Activated CD4-positive, alpha-beta T cell treated with anti-CD3 and anti-CD28 coated beads, Interleukin-2, amount 50 U/mL, for 24 hours (primary cell): ENCODE results near the gene SLC41A1.
A peak's percentile ranks its signal among the peaks of the same experiment; 100 is the strongest.
"Not testable (repeated sequence)": the region's sequence is repeated elsewhere in the genome, so short reads cannot be mapped to it uniquely, and the experiment has no call there.

Experiments
- DNase-seq, 2 donors: peaks; one replicate each; pipeline ENCODE4 v3.0.0-alpha.2; 2020; ENCODE audit warnings: low read depth in 1 of 2, low spot score in 1 of 2

SLC41A1 gene

GRCh38 chr1:205823260-205823659 lies 10.3 kb upstream of the SLC41A1 start:
- not testable (repeated sequence) for DNase-seq

DNA sequence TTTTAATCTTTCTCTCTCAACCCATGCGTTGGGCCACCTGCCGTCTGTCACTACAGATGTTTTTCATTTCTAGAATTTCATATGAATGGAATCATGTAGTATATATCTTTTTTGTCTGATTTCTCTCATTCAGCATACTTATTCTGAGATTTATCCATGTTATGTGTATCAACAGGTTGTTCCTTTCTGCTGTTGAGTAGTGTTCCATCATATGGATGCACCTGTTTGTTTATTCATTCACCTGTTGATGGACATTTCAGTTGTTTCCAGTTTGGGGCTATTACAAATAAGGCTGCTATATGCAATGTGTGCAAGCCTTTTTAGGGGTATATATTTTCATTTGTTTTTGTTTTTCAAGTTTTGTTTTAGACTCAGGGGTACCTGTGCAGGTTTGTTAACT lies 9.4 kb upstream of the SLC41A1 start:
- no peak for DNase-seq

GRCh38 chr1:205817988-205818387 lies 5.0 kb upstream of the SLC41A1 start:
- DNase-seq: no peak

GRCh38 chr1:205817364-205817763 lies 4.4 kb upstream of the SLC41A1 start:
- DNase-seq: no peak

GRCh38 chr1:205813755-205814058 lies 709 bp upstream of the SLC41A1 start:
- DNase-seq: peak in 1 of 2 donors; percentile 21

GRCh38 chr1:205812271-205812877 lies 624 bp downstream of the SLC41A1 start:
- no peak for DNase-seq

GRCh38 chr1:205811660-205812059 lies 1.3 kb downstream of the SLC41A1 start:
- no peak for DNase-seq

- no peak for DNase-seq
These were observed 2.4 kb downstream of the SLC41A1 start for GRCh38 chr1:205810448-205811157.

- DNase-seq: no peak
These were observed 3.1 kb downstream of the SLC41A1 start for GRCh38 chr1:205809942-205810345.

- DNase-seq: no peak
These were observed 3.5 kb downstream of the SLC41A1 start for GRCh38 chr1:205809469-205809868.

DNA sequence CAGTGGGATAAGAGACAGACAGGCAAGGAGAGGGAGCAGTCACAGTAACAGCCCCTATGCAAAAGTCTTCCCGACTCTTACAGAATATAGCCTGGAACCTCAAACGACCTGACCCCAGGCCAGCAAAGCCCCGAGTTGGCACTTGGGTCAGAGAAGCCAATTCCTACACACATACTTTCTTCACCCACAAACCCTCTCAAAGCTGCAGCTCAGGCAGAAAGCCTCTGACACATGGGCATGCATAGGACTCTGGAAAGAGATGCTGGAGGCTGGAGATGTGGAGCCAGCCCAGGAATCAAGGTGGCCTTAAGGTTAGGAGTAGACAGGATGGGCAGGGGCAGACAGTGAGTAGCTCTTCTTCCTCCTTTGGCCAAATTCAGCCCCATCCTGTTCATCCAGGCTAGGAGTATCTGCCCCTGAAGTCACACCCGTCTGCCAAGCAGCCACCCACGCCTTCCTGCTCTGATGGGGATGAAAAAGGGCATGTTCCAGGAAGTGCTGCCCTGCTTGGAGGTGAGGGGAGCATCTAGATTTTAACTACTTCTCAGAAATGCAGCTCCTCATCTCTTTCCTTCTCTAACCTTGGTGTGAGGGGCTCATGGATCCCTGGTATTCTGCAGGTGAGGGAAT lies 7.8 kb downstream of the SLC41A1 start:
- DNase-seq: peak; percentile 7 to 32

GRCh38 chr1:205804605-205805004 lies 8.4 kb downstream of the SLC41A1 start:
- DNase-seq: no peak

DNA sequence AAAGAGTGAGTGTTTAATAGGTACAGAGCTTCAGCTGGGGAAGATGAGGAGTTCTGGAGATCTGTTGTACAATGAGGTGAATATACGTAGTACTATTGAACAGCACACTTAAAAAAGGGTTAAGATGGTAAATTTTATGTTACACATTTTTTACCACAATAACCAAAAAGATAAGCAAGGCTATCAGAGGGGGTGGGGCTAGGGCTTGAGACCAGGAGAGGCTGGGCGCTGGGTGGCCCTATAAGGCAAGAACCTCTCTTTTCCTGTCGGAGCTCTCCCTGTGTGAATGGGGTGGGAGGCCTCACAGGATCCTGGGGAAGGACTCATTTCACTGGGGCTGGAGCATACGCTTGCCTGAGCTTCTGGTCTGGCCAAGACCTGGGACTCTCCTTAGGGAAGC lies 9.0 kb downstream of the SLC41A1 start:
- DNase-seq: no peak

DNA sequence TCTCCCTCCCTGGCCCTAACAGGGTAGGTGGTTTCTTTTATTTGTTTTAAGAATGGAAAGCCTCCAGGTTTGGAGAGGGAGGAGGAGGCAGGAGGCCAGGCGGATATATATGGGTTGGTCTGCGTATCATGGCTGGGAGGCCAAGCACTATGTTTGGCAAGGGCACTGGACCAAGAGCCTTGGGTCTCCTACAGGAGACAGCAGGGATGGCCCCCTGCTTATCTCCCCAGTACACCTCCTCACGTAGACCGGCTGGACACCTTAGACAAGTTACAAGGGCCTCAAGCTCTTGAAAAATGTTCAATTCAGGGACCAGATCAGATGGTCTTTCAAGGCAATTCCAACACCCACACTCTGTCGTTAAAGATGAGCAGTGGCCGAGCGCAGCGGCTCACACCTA lies 10.9 kb downstream of the SLC41A1 start:
- no peak for DNase-seq

DNA sequence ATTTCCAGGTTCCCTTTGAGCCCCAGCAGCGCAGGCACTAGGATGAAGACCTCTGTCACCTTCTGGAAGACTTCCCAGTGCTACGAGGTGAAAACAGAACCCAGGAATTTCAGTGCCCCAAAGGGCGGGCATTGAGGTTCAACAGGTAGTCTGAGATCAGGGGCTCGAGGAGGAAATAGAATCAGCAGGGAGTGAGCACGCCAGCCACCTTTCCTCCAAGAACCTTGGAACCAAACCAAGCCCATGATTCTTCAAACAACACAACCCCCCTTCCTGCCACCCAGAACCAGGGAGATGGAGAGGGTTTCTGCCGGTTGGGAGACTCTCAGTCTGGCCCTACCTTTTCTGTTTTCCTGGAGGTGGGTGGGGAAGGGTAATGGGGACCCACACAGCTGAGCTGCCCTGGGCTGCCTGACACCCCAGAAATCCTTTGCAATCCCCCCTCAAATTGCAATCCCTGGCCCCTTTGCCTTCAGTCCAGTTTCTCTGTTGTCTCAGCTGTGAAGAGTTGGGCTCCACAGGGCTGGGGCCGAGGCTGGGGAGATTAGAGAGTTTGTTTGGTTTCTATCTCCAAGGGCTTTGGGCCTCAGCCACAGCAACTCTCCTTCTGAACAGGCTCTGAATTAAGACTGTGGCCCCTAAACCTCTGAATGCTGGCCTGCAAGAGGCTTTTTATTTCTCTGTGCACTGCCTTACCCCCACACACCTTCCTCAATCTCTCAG lies 11.9 kb downstream of the SLC41A1 start:
- no peak for DNase-seq

GRCh38 chr1:205800427-205800826 lies 12.6 kb downstream of the SLC41A1 start:
- DNase-seq: no peak

GRCh38 chr1:205798577-205798976 lies 14.4 kb downstream of the SLC41A1 start:
- no peak for DNase-seq

DNA sequence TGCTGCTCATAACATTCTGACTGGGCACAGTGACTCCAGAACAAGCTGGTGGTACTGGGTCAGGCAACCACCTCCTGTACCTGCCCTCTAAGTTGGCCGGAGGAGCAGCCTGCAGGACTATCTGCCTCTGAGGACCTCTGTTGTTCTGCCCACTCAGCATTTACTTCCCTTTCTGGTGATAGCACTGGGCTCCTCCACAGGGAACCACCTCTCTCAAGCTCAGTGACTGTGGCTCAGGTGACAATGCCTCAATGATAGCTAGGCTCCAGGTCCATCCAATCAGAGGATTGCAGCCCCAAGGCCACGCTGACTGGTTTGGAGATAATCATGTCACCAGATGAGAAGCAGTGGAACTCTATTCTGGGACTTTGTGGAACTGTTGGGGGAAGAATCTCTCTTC lies 15.8 kb downstream of the SLC41A1 start:
- no peak for DNase-seq

DNA sequence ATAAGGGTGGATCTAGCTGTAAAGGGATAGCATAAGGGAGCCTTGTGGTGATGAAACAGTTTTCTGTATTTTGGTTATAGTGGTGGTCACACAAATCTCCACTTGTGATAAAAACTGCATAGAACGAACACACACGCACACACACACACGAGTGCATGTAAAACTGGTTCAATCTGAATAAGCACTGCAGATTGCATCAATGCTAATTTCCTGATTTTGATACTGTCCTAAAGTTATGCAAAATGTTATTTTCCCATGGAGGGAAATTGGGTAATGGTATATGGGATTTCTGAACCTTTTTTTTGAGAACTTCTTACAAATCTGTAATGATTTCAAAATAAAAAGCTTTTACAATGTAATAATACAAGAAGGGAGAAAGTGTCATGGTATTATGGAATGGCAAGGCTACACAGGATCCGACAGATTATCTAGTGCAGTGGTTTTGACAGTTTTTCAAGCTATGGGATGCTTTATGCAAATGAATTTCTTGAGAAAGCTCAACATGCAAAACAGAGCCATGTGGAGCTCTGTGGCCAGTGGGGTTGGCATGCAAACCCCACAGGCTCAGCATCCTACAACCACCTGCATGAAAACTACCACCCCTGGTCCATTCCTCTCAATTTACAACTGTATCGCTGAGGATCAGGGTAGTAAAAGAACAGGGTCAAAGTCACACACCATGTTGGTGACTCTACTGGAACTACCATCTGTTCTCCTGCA lies 18.8 kb downstream of the SLC41A1 start:
- no peak for DNase-seq

DNA sequence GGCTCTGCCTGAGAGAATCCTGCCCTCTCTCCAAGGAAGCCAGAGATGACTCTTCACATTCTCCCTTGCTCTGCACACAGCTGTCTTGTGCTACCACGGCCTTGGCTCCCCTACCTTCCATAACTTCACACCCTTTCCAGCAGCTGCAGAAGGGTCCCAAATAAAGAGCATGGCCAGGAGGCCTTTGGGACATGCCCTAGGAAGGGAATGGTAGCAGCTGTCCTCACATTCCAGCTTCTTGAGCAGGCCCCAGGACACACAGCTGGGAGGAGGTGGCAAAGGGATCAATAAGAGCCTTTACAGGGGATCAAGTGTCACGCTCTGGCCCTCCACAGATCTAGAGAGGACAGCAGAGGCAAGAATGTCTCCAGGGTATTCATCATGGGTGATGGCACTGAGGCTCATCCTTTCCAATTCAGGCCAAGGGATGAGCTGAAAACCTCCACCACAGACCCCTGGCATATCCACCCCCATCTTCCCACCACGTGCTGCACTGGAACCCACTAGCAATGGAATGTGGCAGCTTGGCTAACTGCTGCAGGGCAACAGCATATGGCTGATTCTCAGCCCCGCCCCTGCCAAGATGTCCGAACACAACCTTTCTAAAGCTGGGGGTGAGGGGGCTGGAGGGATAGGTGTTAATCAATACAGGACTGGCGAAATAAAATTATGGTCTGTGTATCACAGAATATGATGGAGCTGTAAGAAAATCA lies 19.9 kb downstream of the SLC41A1 start:
- no peak for DNase-seq

- no peak for DNase-seq
These were observed 20.5 kb downstream of the SLC41A1 start for GRCh38 chr1:205792481-205792881.
